Gastrocnemius medialis (tissue), 4 donors: ENCODE measurements around the gene C5AR2. TPM values are rescaled to one million over a fixed set of nuclear protein-coding genes. Genes with fewer than 3 reads are reported as not detected.

Source experiments
- ATAC-seq, 2 donors: fragments of 150-250 bp; one replicate each; pipeline ENCODE4 v1.9.1; 2016
- DNase-seq, 2 donors: peaks; one replicate each; pipeline ENCODE4 v3.0.0-alpha.2; 2019
- H3K27ac ChIP-seq, 4 donors: fragments of 200-600 bp; sonication (generic); 1 replicate in 1 of 4; 2 replicates in 3 of 4; pipeline ENCODE4 v1.5.1; 2016 to 2018; ENCODE audit warnings: mild to moderate bottlenecking in 2 of 4, moderate library complexity in 1 of 4
- H3K27me3 ChIP-seq, 3 donors: fragments of 200-600 bp; sonication (generic) in 2 of 3; 1 replicate in 1 of 3; 2 replicates in 2 of 3; pipeline versions ENCODE4 v1.5.1 to v1.6.0; 2016 to 2019; ENCODE audit warnings: mild to moderate bottlenecking in 1 of 3, moderate library complexity in 1 of 3
- H3K36me3 ChIP-seq, 2 donors: fragments of 200-600 bp; sonication (generic) in 1 of 2; one replicate each; pipeline ENCODE4 v1.5.1; 2017 to 2018
- H3K4me1 ChIP-seq, 2 donors: fragments of 200-600 bp; sonication (generic) in 1 of 2; one replicate each; pipeline ENCODE4 v1.5.1; 2016 to 2017; ENCODE audit warnings: mild to moderate bottlenecking in 2 of 2
- H3K4me3 ChIP-seq, 4 donors: fragments of 200-600 bp; sonication (generic) in 3 of 4; 1 replicate in 1 of 4; 2 replicates in 3 of 4; pipeline ENCODE4 v1.5.1; 2016 to 2019; ENCODE audit warnings: mild to moderate bottlenecking in 2 of 4
- H3K9me3 ChIP-seq, 3 donors: fragments of 200-600 bp; sonication (generic) in 2 of 3; 1 replicate in 1 of 3; 2 replicates in 2 of 3; pipeline ENCODE4 v1.5.1; 2016 to 2019
- CTCF ChIP-seq, 5 experiments: fragments of 450-650 bp in 3 of 5; fragments of 200-600 bp in 2 of 5; sonication (generic) in 2 of 5; IDR thresholded peaks in 4 of 5; conservative IDR thresholded peaks in 1 of 5; 1 replicate in 4 of 5; 2 replicates in 1 of 5; pipeline ENCODE4 v1.5.1; 2016 to 2019; ENCODE audit warnings: antibody characterized with exemption in 5 of 5, mild to moderate bottlenecking in 3 of 5, moderate library complexity in 3 of 5
- POLR2A ChIP-seq, 2 donors: fragments of 450-650 bp; IDR thresholded peaks; one replicate each; pipeline ENCODE4 v1.6.1; 2017; ENCODE audit warnings: antibody characterized with exemption in 2 of 2, mild to moderate bottlenecking in 2 of 2, moderate library complexity in 2 of 2
- in situ Hi-C, 4 donors: fragments of 200-750 bp; cut with MboI; loops; one replicate each; pipeline versions ENCODE4 v1.15.0 to v1.8.0; 2017; ENCODE audit warnings: low sequenced_read_pairs in 4 of 4
- intact Hi-C: fragments of 100-400 bp; cut with DNase I; formaldehyde crosslinking; loops from one replicate; pipeline ENCODE4 v1.15.1; 2023; ENCODE audit warnings: low total_unique reads
- total RNA-seq, 4 donors: library from RNA; depleted of rRNA; stranded (reverse); fragments of >200 nt; gene quantifications; one replicate each; pipeline versions ENCODE4 v1.1.0 to v1.2.3, GENCODE V29; 2016

The C5AR2 gene
- total RNA-seq, 4 donors from 2014 or later: 0.15 to 0.97 (median 0.32) TPM

DNA sequence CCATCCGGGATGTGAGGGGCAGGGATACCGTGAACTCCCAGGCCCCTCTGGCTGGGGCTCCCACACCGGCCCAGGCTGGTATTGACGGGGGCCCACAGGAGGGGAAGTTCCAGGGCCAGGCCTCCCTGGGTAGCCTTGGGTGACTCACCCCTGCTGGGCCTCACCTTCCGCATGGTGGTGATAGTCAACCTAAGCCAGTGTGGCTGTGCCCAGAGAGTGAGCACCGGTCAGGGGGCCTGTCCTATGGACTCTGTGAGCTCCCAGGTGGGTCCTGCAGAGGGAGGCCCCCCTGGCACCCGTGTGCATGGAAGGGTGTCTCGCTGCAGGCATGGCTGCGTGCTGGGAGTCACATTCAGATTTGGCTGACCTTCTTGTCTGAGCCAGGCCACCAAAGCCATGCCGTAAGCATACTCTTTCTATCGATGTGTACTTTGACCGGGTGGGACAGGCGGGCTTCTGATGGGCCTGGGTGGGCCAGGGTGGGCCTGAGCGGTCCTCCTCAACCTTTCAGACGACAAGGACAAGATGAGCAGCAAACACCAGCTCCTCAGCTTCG lies 44.7 kb downstream of the C5AR2 start:
- no peaks in the 10 kb centered on the region for H3K9me3 ChIP-seq
- no peak for ATAC-seq
- in situ Hi-C loops: no loop called here
- DNase-seq: no peak
- no peak for TF ChIP-seq POLR2A (IDR thresholded peaks at IDR 0.05)
- no peak for TF ChIP-seq CTCF (IDR thresholded peaks at IDR 0.05 in 4 of 5, conservative IDR thresholded peaks at IDR 0.05 in 1 of 5)
- H3K4me1 ChIP-seq: peaks cover 0 to 8% of the 10 kb centered on the region in 2 donors
- intact Hi-C loops: no loop called here
- no peaks in the 10 kb centered on the region for H3K27me3 ChIP-seq
- no peak overlapping the region for H3K4me3 ChIP-seq
- no peak overlapping the region for H3K27ac ChIP-seq
- H3K36me3 ChIP-seq: peaks cover 0 to 71% of the 10 kb centered on the region in 2 donors

DNA sequence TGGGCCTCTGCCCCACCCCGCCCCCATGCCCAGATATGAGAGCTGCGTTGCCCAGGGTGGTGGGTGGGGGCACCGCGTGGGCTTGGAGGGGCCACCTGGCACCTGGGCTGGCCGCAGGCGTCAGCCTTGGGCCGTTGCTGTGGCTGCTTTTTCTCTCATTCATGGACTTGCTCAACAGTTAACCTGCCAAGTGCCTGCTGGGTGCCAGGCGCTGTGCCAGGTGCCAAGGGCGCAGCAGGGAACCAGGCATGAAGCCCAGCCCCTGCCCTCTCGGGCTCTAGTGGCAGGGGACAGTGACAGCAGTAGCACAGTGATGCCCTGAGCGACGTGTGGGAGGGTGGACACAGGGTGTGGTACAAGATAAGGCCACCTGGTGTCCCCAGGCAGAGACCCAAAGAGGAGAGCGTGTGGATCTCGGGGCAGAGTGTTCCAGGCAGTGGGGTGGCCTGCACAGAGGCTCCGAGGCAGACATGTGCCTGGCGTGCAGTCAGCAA lies 45.3 kb downstream of the C5AR2 start:
- DNase-seq (peak in 1 of 2 donors; percentile 69), ATAC-seq (peak in 1 of 2 donors; percentile 76)
- Histone ChIP-seq H3K9me3 (no peaks in the 10 kb centered on the region), H3K36me3 (peaks cover 0 to 72% of the 10 kb centered on the region in 2 donors), H3K27me3 (no peaks in the 10 kb centered on the region), H3K27ac (no peak overlapping the region), H3K4me3 (no peak overlapping the region), H3K4me1 (peaks cover 0 to 8% of the 10 kb centered on the region in 2 donors)
- no peak for TF ChIP-seq CTCF (IDR thresholded peaks at IDR 0.05 in 4 of 5, conservative IDR thresholded peaks at IDR 0.05 in 1 of 5)
- no peak for TF ChIP-seq POLR2A (IDR thresholded peaks at IDR 0.05)
- intact Hi-C loops: no loop called here
- in situ Hi-C loops: no loop called here

- Histone ChIP-seq H3K9me3 (no peaks in the 10 kb centered on the region), H3K36me3 (peaks cover 0 to 70% of the 10 kb centered on the region in 2 donors), H3K4me1 (peaks cover 0 to 8% of the 10 kb centered on the region in 2 donors), H3K27me3 (no peaks in the 10 kb centered on the region), H3K27ac (no peak overlapping the region), H3K4me3 (no peak overlapping the region)
- TF ChIP-seq POLR2A (IDR thresholded peaks at IDR 0.05): no peak
- intact Hi-C loops: no loop called here
- in situ Hi-C loops: no loop called here
- ATAC-seq (no peak), DNase-seq (no peak)
Observed at GRCh38 chr19:47377801-47378200, 45.8 kb downstream of the C5AR2 start.

- intact Hi-C loops (no loop called here), in situ Hi-C loops (no loop called here)
- Histone ChIP-seq H3K27ac (no peak overlapping the region), H3K9me3 (no peaks in the 10 kb centered on the region), H3K4me3 (no peak overlapping the region), H3K4me1 (peaks cover 0 to 8% of the 10 kb centered on the region in 2 donors), H3K27me3 (no peaks in the 10 kb centered on the region), H3K36me3 (peaks cover 0 to 66% of the 10 kb centered on the region in 2 donors)
- DNase-seq: no peak
- TF ChIP-seq CTCF (IDR thresholded peaks at IDR 0.05 in 4 of 5, conservative IDR thresholded peaks at IDR 0.05 in 1 of 5) (no peak), POLR2A (IDR thresholded peaks at IDR 0.05) (no peak)
- no peak for ATAC-seq
Observed at GRCh38 chr19:47378246-47378645, 46.3 kb downstream of the C5AR2 start.

DNA sequence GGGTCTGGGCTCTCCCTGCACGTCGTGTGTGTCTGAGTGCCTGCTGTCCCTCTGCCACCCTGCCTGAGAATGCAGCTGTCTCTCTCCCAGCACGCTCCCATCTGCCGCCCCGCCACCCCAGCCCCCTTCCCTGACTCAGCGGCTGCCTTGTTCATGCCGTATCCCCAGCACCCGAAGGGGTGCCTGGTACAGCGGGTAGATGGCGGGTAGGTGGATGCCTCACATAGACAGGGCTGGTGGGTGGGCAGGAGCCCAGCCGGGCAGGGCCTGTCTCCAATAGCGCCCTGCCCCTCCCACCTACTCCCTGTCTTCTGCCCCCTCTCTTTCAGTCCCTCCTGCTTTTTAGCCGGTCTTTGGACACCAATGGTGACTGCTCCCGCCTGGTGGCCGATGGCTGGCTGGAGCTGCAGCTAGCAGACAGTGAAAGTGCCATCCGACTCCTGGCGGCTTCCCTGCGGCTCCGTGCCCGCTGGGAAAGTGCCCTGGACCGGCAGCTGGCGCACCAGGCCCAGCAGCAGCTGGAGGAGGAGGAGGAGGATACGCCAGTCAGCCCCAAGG lies 47.5 kb downstream of the C5AR2 start:
- DNase-seq (peak in 1 of 2 donors; percentile 71), ATAC-seq (peak; percentile 49 to 60)
- Histone ChIP-seq H3K4me1 (peaks cover 0 to 8% of the 10 kb centered on the region in 2 donors), H3K27ac (no peak overlapping the region), H3K36me3 (peaks cover 0 to 54% of the 10 kb centered on the region in 2 donors), H3K27me3 (no peaks in the 10 kb centered on the region), H3K9me3 (no peaks in the 10 kb centered on the region), H3K4me3 (no peak overlapping the region)
- in situ Hi-C loops: no loop called here
- TF ChIP-seq POLR2A (IDR thresholded peaks at IDR 0.05) (no peak), CTCF (IDR thresholded peaks at IDR 0.05 in 4 of 5, conservative IDR thresholded peaks at IDR 0.05 in 1 of 5) (no peak)
- intact Hi-C loops: no loop called here
